HEK293T (cell line): Measurements from ENCODE around the gene TRIM47.

Experiments used
- FOXM1 ChIP-seq: fragments of 450-650 bp; IDR thresholded peaks from 2 replicates; pipeline ENCODE4 v1.6.1; 2017; ENCODE audit warnings: mild to moderate bottlenecking, borderline replicate concordance
- HDGF ChIP-seq: fragments of 450-650 bp; IDR thresholded peaks from 2 replicates; pipeline ENCODE4 v1.6.1; 2017; ENCODE audit warnings: antibody characterized with exemption, borderline replicate concordance
- LEF1 ChIP-seq: fragments of 450-650 bp; IDR thresholded peaks from 2 replicates; pipeline ENCODE4 v1.6.1; 2017; ENCODE audit warnings: mild to moderate bottlenecking, borderline replicate concordance

DNA sequence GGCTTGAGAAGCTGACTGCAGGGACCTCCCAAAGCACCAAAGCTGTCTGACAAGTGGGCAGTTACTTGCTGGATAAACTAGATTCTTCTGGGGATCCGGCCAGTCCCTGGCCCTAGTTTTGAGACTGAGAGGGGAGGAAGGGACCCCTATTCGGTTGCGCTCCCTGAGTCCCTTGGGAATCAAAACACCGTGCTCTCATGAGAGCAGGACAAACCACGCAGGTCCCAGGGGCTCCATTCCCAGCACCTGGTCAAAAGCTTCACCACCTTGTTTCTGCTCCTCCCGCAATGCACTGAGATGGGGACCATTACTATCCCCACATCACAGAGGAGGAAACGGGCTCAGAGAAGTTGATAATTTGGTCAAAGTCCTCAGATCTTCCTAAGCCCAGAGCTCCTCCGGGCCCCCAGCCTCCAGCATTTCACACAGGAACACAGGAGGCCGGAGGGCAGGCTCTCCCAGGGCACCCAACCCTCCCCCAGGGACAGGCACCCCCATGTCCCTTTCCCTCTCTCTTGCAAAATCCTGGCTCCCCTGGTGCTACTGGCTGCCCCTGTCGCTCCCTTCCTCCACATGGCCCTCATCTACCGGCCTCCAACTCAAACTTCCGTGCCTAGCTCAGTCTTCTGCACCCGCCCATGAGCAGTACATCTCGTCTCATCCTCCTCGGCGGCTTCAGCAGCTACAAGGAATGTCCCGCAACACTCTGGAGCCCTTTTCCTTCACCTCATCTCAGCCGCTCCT, 15.1 kb upstream of the TRIM47 start:
- TF ChIP-seq HDGF (no peak), FOXM1 (no peak), LEF1 (no peak)
